SJSA1 (cell line): ENCODE data around the gene PCDHB8. TPM values are rescaled to one million over a fixed set of nuclear protein-coding genes. Genes with fewer than 3 reads are reported as not detected.
"Not testable (repeated sequence)": the region's sequence is repeated elsewhere in the genome, so short reads cannot be mapped to it uniquely, and the experiment has no call there.

Source experiments
- DNase-seq, 2 experiments: peaks; one replicate each; pipeline ENCODE4 v3.0.0-alpha.2; 2015 to 2020; ENCODE audit warnings: low spot score in 2 of 2, low read depth in 1 of 2
- H3K27ac ChIP-seq: fragments of 250-450 bp; sonication (Bioruptor Pico); 2 replicates; pipeline ENCODE4 v1.5.1; 2020; ENCODE audit warnings: mild to moderate bottlenecking, moderate library complexity
- H3K27me3 ChIP-seq: fragments of 250-450 bp; sonication (Bioruptor Pico); replicated peaks from 2 replicates; pipeline ENCODE4 v1.5.1; 2020; ENCODE audit warnings: mild to moderate bottlenecking, moderate library complexity
- H3K36me3 ChIP-seq: fragments of 250-450 bp; sonication (Bioruptor Pico); 2 replicates; pipeline ENCODE4 v1.5.1; 2020; ENCODE audit warnings: mild to moderate bottlenecking
- H3K4me1 ChIP-seq: fragments of 250-450 bp; sonication (Bioruptor Pico); replicated peaks from 2 replicates; pipeline ENCODE4 v1.6.1; 2021; ENCODE audit warnings: mild to moderate bottlenecking
- H3K4me3 ChIP-seq: fragments of 250-450 bp; sonication (Bioruptor Pico); 2 replicates; pipeline ENCODE4 v1.5.1; 2020; ENCODE audit warnings: mild to moderate bottlenecking
- H3K9me3 ChIP-seq: fragments of 250-450 bp; sonication (Bioruptor Pico); replicated peaks from 2 replicates; pipeline ENCODE4 v1.5.1; 2020; ENCODE audit warnings: mild to moderate bottlenecking
- total RNA-seq: library from RNA; depleted of rRNA; stranded (reverse); fragments of >200 nt; shearing (Covaris generic); gene quantifications from 2 replicates; pipeline ENCODE4 v1.2.3, GENCODE V29; 2014; rRNA removed

PCDHB8 gene
- total RNA-seq, result 0.75 and 1.8 TPM in 2 replicates

DNA sequence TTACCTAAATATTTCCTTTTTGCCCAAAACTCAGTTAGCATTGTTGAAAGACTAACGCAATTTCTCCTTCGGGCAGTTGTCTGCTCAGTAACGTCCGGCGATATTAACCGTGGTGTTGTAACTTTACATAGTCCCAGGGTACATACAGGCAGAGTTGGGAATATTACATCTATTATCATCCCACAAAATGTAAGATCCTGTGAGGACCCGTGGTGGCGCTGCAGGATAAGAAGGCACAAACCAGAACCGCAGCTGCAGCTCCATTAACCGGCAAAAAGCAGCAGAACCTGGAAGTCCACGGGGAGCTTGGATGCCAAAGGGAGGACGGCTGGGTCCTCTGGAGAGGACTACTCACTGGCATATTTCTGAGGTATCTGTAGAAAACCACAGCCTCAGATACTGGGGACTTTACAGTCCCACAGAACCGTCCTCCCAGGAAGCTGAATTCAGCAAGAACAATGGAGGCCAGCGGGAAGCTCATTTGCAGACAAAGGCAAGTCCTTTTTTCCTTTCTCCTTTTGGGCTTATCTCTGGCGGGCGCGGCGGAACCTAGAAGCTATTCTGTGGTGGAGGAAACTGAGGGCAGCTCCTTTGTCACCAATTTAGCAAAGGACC lies at the start of gene PCDHB8:
Gene PCDHB8, plus strand, starts transcription at position 214 of the 615 bp plus-strand sequence. Its CDS starts 245 bp downstream, at position 459.
- not testable (repeated sequence) for H3K27ac ChIP-seq, H3K4me3 ChIP-seq, H3K4me1 ChIP-seq, H3K36me3 ChIP-seq, H3K9me3 ChIP-seq, H3K27me3 ChIP-seq
- DNase-seq, result peak in 1 of 2 experiments; percentile 25

GRCh38 chr5:141135030-141135717 lies 42.4 kb upstream of the PCDHB8 start, which contains the start of gene PCDHB5:
PCDHB5 (plus strand) TSS chr5:141135206; CDS start chr5:141135435, 229 bp downstream.
- H3K36me3 ChIP-seq, result no peaks in the 10 kb centered on the region
- DNase-seq, result peak in 1 of 2 experiments; percentile 72
- no peaks in the 10 kb centered on the region for H3K4me1 ChIP-seq
- peaks cover 7% of the 10 kb centered on the region; the same call in 1 of the 2 replicates for H3K9me3 ChIP-seq
- peak within 1 kb of the TSS; percentile 21 for H3K27ac ChIP-seq
- peak within 1 kb of the TSS; percentile 46 for H3K4me3 ChIP-seq
- H3K27me3 ChIP-seq, result no peaks in the 10 kb centered on the region

- H3K4me3 ChIP-seq, result peak overlapping the region; percentile 46
- H3K36me3 ChIP-seq, result no peaks in the 10 kb centered on the region
- no peak overlapping the region for H3K27ac ChIP-seq
- no peaks in the 10 kb centered on the region for H3K27me3 ChIP-seq
- H3K9me3 ChIP-seq, result peaks cover 7% of the 10 kb centered on the region; the same call in 1 of the 2 replicates
- DNase-seq, result no peak
- no peaks in the 10 kb centered on the region for H3K4me1 ChIP-seq
Observed at GRCh38 chr5:141135718-141136266, 41.8 kb upstream of the PCDHB8 start.

- H3K36me3 ChIP-seq, H3K27ac ChIP-seq, H3K27me3 ChIP-seq, DNase-seq, H3K9me3 ChIP-seq, H3K4me1 ChIP-seq, H3K4me3 ChIP-seq: not testable (repeated sequence)
Observed at GRCh38 chr5:141137346-141137745, 40.2 kb upstream of the PCDHB8 start.

GRCh38 chr5:141149812-141150211 lies 27.8 kb upstream of the PCDHB8 start, which contains the start of gene PCDHB6:
PCDHB6 (plus strand) TSS chr5:141150057; CDS start chr5:141150258, 201 bp downstream.
- Histone ChIP-seq H3K9me3 (peaks cover 14% of the 10 kb centered on the region), H3K36me3 (no peaks in the 10 kb centered on the region), H3K27me3 (no peaks in the 10 kb centered on the region), H3K27ac (no peak within 1 kb of the TSS), H3K4me3 (no peak within 1 kb of the TSS), H3K4me1 (no peaks in the 10 kb centered on the region)
- DNase-seq, result no peak

GRCh38 chr5:141150224-141150992 lies 27.2 kb upstream of the PCDHB8 start:
- peaks cover 15% of the 10 kb centered on the region for H3K9me3 ChIP-seq
- no peaks in the 10 kb centered on the region for H3K4me1 ChIP-seq
- DNase-seq, result no peak
- H3K27me3 ChIP-seq, result no peaks in the 10 kb centered on the region
- H3K36me3 ChIP-seq, result no peaks in the 10 kb centered on the region
- H3K4me3 ChIP-seq, result no peak overlapping the region
- no peak overlapping the region for H3K27ac ChIP-seq

- Histone ChIP-seq H3K36me3 (no peaks in the 10 kb centered on the region), H3K4me1 (no peaks in the 10 kb centered on the region), H3K9me3 (peaks cover 20% of the 10 kb centered on the region), H3K27ac (no peak overlapping the region), H3K4me3 (no peak overlapping the region), H3K27me3 (no peaks in the 10 kb centered on the region)
- no peak for DNase-seq
Observed at GRCh38 chr5:141150993-141151325, 26.6 kb upstream of the PCDHB8 start.

GRCh38 chr5:141151632-141152031 lies 26.0 kb upstream of the PCDHB8 start:
- DNase-seq, H3K36me3 ChIP-seq, H3K4me1 ChIP-seq, H3K27ac ChIP-seq, H3K4me3 ChIP-seq, H3K27me3 ChIP-seq: not testable (repeated sequence)
- H3K9me3 ChIP-seq, result peaks cover 26% of the 10 kb centered on the region

- H3K4me3 ChIP-seq, H3K27ac ChIP-seq, DNase-seq, H3K27me3 ChIP-seq, H3K36me3 ChIP-seq, H3K4me1 ChIP-seq: not testable (repeated sequence)
- peaks cover 26% of the 10 kb centered on the region for H3K9me3 ChIP-seq
Observed at GRCh38 chr5:141152096-141152495, 25.5 kb upstream of the PCDHB8 start.

DNA sequence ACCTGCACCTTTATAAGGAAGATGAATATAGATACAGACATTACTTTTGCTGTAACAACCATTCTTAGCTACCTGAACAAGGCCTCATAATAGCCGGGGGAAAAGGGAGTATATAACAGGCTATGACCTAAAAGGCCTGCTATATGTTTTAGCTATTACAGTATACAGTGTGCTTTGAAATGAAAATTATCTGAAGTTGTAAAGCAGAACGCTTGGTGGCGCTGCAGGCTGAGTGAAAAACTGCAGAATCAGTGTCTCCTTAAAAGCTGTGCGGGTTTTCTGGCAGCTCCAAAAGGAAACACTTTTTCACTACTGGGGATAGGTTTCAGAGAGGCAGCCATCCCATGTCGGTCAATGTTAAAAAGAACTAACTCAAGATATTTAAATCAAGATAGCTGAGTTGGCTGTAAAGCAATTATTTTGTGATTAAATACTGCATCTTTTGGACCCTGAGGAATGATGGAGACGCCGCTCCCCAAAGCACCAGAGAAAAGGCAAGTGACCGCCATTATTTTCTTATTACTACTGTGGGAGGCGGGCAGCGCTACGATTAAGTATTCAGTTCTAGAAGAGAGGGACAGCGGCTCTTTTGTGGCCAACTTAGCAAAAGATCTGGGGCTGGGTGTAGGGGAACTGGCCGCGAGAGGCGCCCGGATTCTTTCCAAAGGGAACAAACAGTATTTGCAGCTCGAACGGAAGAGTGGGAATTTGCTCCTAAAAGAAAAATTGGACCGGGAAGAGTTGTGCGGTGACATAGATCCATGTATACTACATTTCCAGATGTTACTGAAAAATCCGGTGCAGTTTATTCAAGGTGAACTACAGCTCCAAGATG lies 21.8 kb upstream of the PCDHB8 start:
- Histone ChIP-seq H3K9me3 (peaks cover 22% of the 10 kb centered on the region), H3K4me1 (no peaks in the 10 kb centered on the region), H3K27ac (no peak overlapping the region), H3K36me3 (no peaks in the 10 kb centered on the region), H3K4me3 (no peak overlapping the region), H3K27me3 (no peaks in the 10 kb centered on the region)
- DNase-seq, result no peak

DNA sequence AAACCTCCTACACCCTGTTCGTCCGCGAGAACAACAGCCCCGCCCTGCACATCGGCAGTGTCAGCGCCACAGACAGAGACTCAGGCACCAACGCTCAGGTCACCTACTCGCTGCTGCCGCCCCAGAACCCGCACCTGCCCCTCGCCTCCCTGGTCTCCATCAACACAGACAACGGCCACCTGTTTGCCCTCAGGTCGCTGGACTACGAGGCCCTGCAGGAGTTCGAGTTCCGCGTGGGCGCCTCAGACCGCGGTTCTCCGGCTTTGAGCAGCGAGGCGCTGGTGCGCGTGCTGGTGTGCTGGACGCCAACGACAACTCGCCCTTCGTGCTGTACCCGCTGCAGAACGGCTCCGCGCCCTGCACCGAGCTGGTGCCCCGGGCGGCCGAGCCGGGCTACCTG lies 20.2 kb upstream of the PCDHB8 start:
- DNase-seq, H3K4me3 ChIP-seq, H3K27me3 ChIP-seq, H3K36me3 ChIP-seq, H3K4me1 ChIP-seq, H3K27ac ChIP-seq: not testable (repeated sequence)
- H3K9me3 ChIP-seq, result peaks cover 19% of the 10 kb centered on the region

DNA sequence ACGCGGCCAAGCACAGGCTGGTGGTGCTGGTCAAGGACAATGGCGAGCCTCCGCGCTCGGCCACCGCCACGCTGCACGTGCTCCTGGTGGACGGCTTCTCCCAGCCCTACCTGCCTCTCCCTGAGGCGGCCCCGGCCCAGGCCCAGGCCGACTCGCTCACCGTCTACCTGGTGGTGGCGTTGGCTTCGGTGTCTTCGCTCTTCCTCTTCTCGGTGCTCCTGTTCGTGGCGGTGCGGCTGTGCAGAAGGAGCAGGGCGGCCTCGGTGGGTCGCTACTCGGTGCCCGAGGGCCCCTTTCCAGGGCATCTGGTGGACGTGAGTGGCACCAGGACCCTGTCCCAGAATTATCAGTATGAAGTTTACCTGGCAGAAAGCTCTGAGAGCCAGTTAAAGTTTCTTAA lies 19.7 kb upstream of the PCDHB8 start:
- not testable (repeated sequence) for H3K27ac ChIP-seq, H3K27me3 ChIP-seq, H3K36me3 ChIP-seq, H3K4me1 ChIP-seq, DNase-seq, H3K4me3 ChIP-seq
- peaks cover 19% of the 10 kb centered on the region for H3K9me3 ChIP-seq
